HL-60 (cell line): ENCODE data around the gene RBM22.

Source experiments
- DNase-seq, 2 experiments: peaks; one replicate each; pipeline ENCODE4 v3.0.0-alpha.2; 2010 to 2020; ENCODE audit warnings: low read depth in 1 of 2, low spot score in 1 of 2
- H3K27ac ChIP-seq: fragments of 250-450 bp; sonication (Bioruptor Pico); replicated peaks from 2 replicates; pipeline ENCODE4 v1.5.1; 2020; ENCODE audit warnings: mild to moderate bottlenecking, moderate library complexity
- H3K27me3 ChIP-seq: fragments of 250-450 bp; sonication (Bioruptor Pico); 2 replicates; pipeline ENCODE4 v1.5.1; 2021; ENCODE audit warnings: mild to moderate bottlenecking, moderate library complexity; ENCODE audit not compliant: insufficient read depth, poor library complexity, severe bottlenecking
- H3K4me3 ChIP-seq: replicated peaks from 2 replicates; pipeline ENCODE4 v1.5.1; 2011; ENCODE audit warnings: mild to moderate bottlenecking, control low read depth, low read length; ENCODE audit not compliant: insufficient read depth
- CTCF ChIP-seq: IDR thresholded peaks from one replicate; pipeline ENCODE4 v1.5.1; 2011; ENCODE audit warnings: low read length, control low read depth, inconsistent platforms; ENCODE audit not compliant: insufficient read depth
- GABPA ChIP-seq: IDR thresholded peaks from 2 replicates; pipeline ENCODE4 v1.6.1; 2012; ENCODE audit warnings: low read depth
- POLR2AphosphoS5 ChIP-seq: IDR thresholded peaks from 2 replicates; pipeline ENCODE4 v1.6.1; 2012; ENCODE audit warnings: low read depth
- REST ChIP-seq: IDR thresholded peaks from 2 replicates; pipeline ENCODE4 v1.6.1; 2012; ENCODE audit warnings: low read depth; ENCODE audit not compliant: insufficient replicate concordance
- SPI1 ChIP-seq: IDR thresholded peaks from 2 replicates; pipeline ENCODE4 v1.6.1; 2012; ENCODE audit warnings: low read depth, mild to moderate bottlenecking, borderline replicate concordance

RBM22 gene

GRCh38 chr5:150731669-150732242, 30.9 kb upstream of the RBM22 start:
- H3K27me3 ChIP-seq, result no peaks in the 10 kb centered on the region
- TF ChIP-seq REST (no peak), CTCF (no peak), POLR2AphosphoS5 (no peak), GABPA (no peak), SPI1 (no peak)

GRCh38 chr5:150729859-150730258, 29.0 kb upstream of the RBM22 start:
- TF ChIP-seq REST (no peak), GABPA (no peak), SPI1 (no peak)
- Histone ChIP-seq H3K27ac (no peak overlapping the region), H3K4me3 (no peak overlapping the region), H3K27me3 (no peaks in the 10 kb centered on the region)
- DNase-seq, result no peak

More at GRCh38 chr5:150731669-150732242, 30.9 kb upstream of the RBM22 start:
- Histone ChIP-seq H3K27ac (no peak overlapping the region), H3K4me3 (no peak overlapping the region)
- DNase-seq, result no peak

GRCh38 chr5:150723845-150724244, 23.0 kb upstream of the RBM22 start:
- DNase-seq, result no peak
- Histone ChIP-seq H3K4me3 (no peak overlapping the region), H3K27me3 (no peaks in the 10 kb centered on the region), H3K27ac (no peak overlapping the region)
- TF ChIP-seq REST, result no peak
- no peak for TF ChIP-seq CTCF

- H3K4me3 ChIP-seq, result no peak overlapping the region
- no peak overlapping the region for H3K27ac ChIP-seq
- DNase-seq, result no peak
- no peak for TF ChIP-seq GABPA
- TF ChIP-seq CTCF, result peak; percentile 6
- no peaks in the 10 kb centered on the region for H3K27me3 ChIP-seq
These were observed 9.3 kb upstream of the RBM22 start for GRCh38 chr5:150710165-150710564.
